NCI-H524 (cell line): ENCODE data around the gene MT1B.
"Not testable (repeated sequence)": the region's sequence is repeated elsewhere in the genome, so short reads cannot be mapped to it uniquely, and the experiment has no call there.

Experiments used
- DNase-seq, 2 experiments: peaks; one replicate each; lab custom pipeline; 2025; lab: John Stamatoyannopoulos, UW

The MT1B gene

GRCh38 chr16:56667581-56668571 is 16.2 kb downstream of the MT1B start, which contains the start of gene MT1G:
Gene MT1G, minus strand, starts transcription at chr16:56668065. Its CDS starts 72 bp downstream, at chr16:56667993.
- peak in 1 of 2 experiments; percentile 37 for DNase-seq

GRCh38 chr16:56669005-56669839 is 17.5 kb downstream of the MT1B start, which contains the start of gene MT1H:
Gene MT1H, plus strand, starts transcription at chr16:56669814. Its CDS starts 71 bp downstream, at chr16:56669885.
- DNase-seq, result peak in 1 of 2 experiments; percentile 19

- DNase-seq, result no peak
Measured at GRCh38 chr16:56669840-56670619, 18.3 kb downstream of the MT1B start.

GRCh38 chr16:56670620-56670934 is 18.9 kb downstream of the MT1B start:
- DNase-seq, result no peak

- not testable (repeated sequence) for DNase-seq
Measured at GRCh38 chr16:56671691-56672090, 20.0 kb downstream of the MT1B start.

GRCh38 chr16:56672171-56672570 is 20.5 kb downstream of the MT1B start:
- not testable (repeated sequence) for DNase-seq

GRCh38 chr16:56672761-56673536 is 21.3 kb downstream of the MT1B start:
- no peak for DNase-seq

- peak in 1 of 2 experiments; percentile 35 for DNase-seq
Measured at GRCh38 chr16:56673921-56674320, 22.2 kb downstream of the MT1B start.

- not testable (repeated sequence) for DNase-seq
Measured at GRCh38 chr16:56674570-56674969, 22.9 kb downstream of the MT1B start.

- no peak for DNase-seq
Measured at GRCh38 chr16:56675685-56676210, 24.1 kb downstream of the MT1B start.

- no peak for DNase-seq
Measured at GRCh38 chr16:56677474-56677873, 25.8 kb downstream of the MT1B start.

GRCh38 chr16:56679078-56679730 is 27.5 kb downstream of the MT1B start:
- peak in 1 of 2 experiments; percentile 66 for DNase-seq

- DNase-seq, result no peak
Measured at GRCh38 chr16:56679818-56680217, 28.1 kb downstream of the MT1B start.

GRCh38 chr16:56681939-56682702 is 30.4 kb downstream of the MT1B start, which contains the start of gene MT1X:
Gene MT1X, plus strand, starts transcription at chr16:56682470. Its CDS starts 71 bp downstream, at chr16:56682541.
- peak; percentile 66 to 92 for DNase-seq

GRCh38 chr16:56682703-56683397 is 31.2 kb downstream of the MT1B start:
- DNase-seq, result peak in 1 of 2 experiments; percentile 67

GRCh38 chr16:56683424-56684172 is 31.9 kb downstream of the MT1B start:
- DNase-seq, result no peak

GRCh38 chr16:56684256-56684925 is 32.7 kb downstream of the MT1B start:
- DNase-seq, result no peak
